ENCODE results near the gene EFEMP2.

DNA sequence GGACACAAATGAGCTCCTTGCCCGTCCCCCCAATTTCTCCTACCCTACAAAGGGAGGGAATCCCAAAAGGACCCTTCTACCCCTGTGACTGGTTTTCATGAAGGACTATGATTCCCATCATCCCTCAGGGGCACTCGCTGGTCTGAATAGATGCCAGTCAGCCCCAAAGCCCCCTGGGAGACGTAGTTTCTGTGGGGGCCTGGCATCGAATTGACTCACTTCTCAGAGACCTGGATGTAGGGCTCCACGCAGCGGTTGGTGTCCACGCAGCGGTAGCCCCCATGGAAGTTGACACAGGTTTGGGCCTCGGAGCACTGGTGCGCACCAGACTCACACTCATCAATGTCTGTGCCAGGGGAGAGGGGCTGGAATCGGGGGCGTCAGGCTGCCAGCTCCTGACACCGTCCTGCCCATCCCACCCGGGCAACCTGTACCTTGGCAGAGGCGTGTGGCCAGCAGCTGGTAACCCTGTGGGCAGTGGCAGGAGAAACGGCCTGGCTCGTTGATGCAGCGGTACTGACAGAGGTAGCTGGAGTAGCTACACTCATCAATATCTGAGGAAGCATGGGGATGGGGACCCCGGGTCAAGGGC, 4.4 kb downstream of the EFEMP2 start:
- TF ChIP-seq, protein P1, sequence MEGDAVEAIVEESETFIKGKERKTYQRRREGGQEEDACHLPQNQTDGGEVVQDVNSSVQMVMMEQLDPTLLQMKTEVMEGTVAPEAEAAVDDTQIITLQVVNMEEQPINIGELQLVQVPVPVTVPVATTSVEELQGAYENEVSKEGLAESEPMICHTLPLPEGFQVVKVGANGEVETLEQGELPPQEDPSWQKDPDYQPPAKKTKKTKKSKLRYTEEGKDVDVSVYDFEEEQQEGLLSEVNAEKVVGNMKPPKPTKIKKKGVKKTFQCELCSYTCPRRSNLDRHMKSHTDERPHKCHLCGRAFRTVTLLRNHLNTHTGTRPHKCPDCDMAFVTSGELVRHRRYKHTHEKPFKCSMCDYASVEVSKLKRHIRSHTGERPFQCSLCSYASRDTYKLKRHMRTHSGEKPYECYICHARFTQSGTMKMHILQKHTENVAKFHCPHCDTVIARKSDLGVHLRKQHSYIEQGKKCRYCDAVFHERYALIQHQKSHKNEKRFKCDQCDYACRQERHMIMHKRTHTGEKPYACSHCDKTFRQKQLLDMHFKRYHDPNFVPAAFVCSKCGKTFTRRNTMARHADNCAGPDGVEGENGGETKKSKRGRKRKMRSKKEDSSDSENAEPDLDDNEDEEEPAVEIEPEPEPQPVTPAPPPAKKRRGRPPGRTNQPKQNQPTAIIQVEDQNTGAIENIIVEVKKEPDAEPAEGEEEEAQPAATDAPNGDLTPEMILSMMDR (IDR thresholded peaks at IDR 0.05; ENCODE audit: insufficient read depth, low read length, poor library complexity, severe bottlenecking): no peak
- no peak for TF ChIP-seq EZH2phosphoT487 (conservative IDR thresholded peaks at IDR 0.05; ENCODE audit: low read length)
